Glutamatergic neuron (in vitro differentiated cells): Measurements from ENCODE around the gene LHFPL2. TPM values are rescaled to one million over a fixed set of nuclear protein-coding genes. Genes with fewer than 3 reads are reported as not detected.
"Not testable (repeated sequence)": the region's sequence is repeated elsewhere in the genome, so short reads cannot be mapped to it uniquely, and the experiment has no call there.

Experiments used
- DNase-seq: peaks from one replicate; pipeline ENCODE4 v3.0.0; 2022
- H3K27ac Mint-ChIP-seq: one replicate; pipeline ENCODE4 v1.8.0; 2020; ENCODE audit warnings: mild to moderate bottlenecking, mixed read lengths, inconsistent platforms; ENCODE audit not compliant: unreplicated experiment
- H3K27me3 Mint-ChIP-seq: one replicate; pipeline ENCODE4 v1.8.0; 2020; ENCODE audit warnings: mild to moderate bottlenecking, moderate library complexity, mixed read lengths, inconsistent platforms; ENCODE audit not compliant: unreplicated experiment
- H3K36me3 Mint-ChIP-seq: one replicate; pipeline ENCODE4 v1.8.0; 2020; ENCODE audit warnings: mild to moderate bottlenecking, mixed read lengths, inconsistent platforms; ENCODE audit not compliant: unreplicated experiment
- H3K4me1 Mint-ChIP-seq: one replicate; pipeline ENCODE4 v1.8.0; 2020; ENCODE audit warnings: mild to moderate bottlenecking, low read depth, mixed read lengths, inconsistent platforms; ENCODE audit not compliant: unreplicated experiment
- H3K4me3 Mint-ChIP-seq: one replicate; pipeline ENCODE4 v1.8.0; 2020; ENCODE audit warnings: mild to moderate bottlenecking, mixed read lengths, inconsistent platforms; ENCODE audit not compliant: unreplicated experiment
- H3K9me3 Mint-ChIP-seq: one replicate; pipeline ENCODE4 v1.8.0; 2020; ENCODE audit warnings: mild to moderate bottlenecking, moderate library complexity, mixed read lengths, inconsistent platforms; ENCODE audit not compliant: unreplicated experiment
- CTCF ChIP-seq: fragments of 200-600 bp; sonication (generic); IDR thresholded peaks from one replicate; pipeline ENCODE4 v1.5.0; 2021; ENCODE audit not compliant: partially characterized antibody, unreplicated experiment
- total RNA-seq: library from RNA; stranded (reverse); fragmentation: NEBNext Ultra II Directional; extraction: Animal tissue kit (Norgen Biotek cat#: 25700); gene quantifications from one replicate; pipeline ENCODE4 v1.2.1, GENCODE V29; 2021; ENCODE audit not compliant: unreplicated experiment

Gene LHFPL2
- total RNA-seq, 1 donor from 2014 or later = 2.5 TPM

DNA sequence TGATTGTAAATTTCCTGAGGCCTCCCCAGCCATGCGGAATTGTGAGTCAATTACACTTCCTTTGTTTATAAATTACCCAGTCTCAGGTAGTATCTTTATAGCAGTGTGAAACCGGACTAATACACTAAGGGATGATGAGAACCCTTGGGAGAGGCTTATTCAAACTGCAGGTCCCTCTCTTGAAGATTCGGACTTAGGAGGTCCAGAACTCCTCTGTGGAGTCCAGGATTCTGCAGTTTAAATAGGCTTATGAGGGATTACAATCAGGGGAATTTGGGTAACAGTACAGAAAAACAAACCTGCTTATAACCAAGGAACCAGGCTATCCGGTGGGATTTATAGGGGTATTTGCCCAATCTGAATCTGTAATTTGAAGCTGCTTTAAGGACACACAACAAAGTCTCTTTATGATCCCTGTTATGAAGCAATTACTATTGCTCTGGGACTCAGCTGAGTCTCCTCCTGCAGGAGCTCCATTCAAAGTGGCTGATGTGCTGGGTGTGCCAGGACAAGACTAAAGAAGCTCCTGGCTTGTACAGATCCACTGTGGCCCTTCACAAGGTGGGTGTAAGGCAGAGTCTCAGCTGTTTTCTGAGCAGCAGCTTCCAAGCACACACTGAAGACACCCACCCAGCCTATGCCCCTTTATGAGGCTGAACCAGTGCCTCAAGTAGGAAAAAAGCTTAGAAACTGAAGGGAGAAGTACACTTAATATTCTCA lies 41.8 kb upstream of the LHFPL2 start:
- H3K9me3 Mint-ChIP-seq = peaks cover 2% of the 10 kb centered on the region
- H3K4me1 Mint-ChIP-seq = no peaks in the 10 kb centered on the region
- peaks cover 5% of the 10 kb centered on the region for H3K36me3 Mint-ChIP-seq
- TF ChIP-seq CTCF = no peak
- DNase-seq = no peak
- H3K4me3 Mint-ChIP-seq = no peak overlapping the region
- no peaks in the 10 kb centered on the region for H3K27me3 Mint-ChIP-seq
- no peak overlapping the region for H3K27ac Mint-ChIP-seq

DNA sequence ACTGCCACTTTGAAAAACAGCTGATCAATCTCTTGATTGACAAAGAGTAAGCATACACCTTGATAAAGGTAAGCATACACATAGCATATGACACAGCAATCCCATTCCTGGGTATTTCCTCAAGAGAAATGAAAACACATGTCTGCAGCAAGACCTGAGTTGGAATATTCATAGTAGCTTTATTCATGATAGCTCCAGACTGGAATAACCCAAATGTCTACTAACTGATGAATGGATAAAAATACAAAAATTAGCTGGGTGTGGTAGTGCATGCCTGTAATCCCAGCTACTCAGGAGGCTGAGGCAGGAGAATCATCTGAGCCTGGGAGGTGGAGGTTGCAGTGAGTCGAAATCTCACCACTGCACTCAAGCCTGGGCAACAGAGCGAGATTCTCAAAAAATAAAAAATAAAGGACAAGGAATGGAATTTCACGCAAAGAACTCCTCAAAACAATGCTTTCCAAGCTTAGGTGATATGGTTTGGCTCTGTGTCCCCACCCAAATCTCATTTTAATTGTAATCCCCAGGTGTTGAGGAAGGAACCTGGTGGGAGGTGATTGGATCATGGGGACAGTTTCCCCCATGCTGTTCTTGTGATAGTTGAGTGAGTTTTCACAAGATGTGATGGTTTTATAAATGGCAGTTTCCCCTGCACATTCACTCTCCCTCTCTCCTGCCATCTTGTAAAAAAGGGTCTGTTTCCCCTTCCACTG lies 41.1 kb upstream of the LHFPL2 start:
- Mint-ChIP-seq H3K9me3 (no peaks in the 10 kb centered on the region), H3K36me3 (peaks cover under 1% of the 10 kb centered on the region), H3K4me3 (no peak overlapping the region), H3K27me3 (no peaks in the 10 kb centered on the region), H3K4me1 (no peaks in the 10 kb centered on the region), H3K27ac (no peak overlapping the region)
- TF ChIP-seq CTCF = no peak
- DNase-seq = no peak

GRCh38 chr5:78687514-78687913 lies 38.9 kb upstream of the LHFPL2 start:
- not testable (repeated sequence) for H3K9me3 Mint-ChIP-seq, H3K36me3 Mint-ChIP-seq, H3K4me3 Mint-ChIP-seq, DNase-seq, H3K4me1 Mint-ChIP-seq, H3K27me3 Mint-ChIP-seq, H3K27ac Mint-ChIP-seq

- not testable (repeated sequence) for H3K27me3 Mint-ChIP-seq, H3K9me3 Mint-ChIP-seq, H3K36me3 Mint-ChIP-seq, H3K4me1 Mint-ChIP-seq, H3K27ac Mint-ChIP-seq, H3K4me3 Mint-ChIP-seq, DNase-seq
Measured at GRCh38 chr5:78683905-78684304, 35.3 kb upstream of the LHFPL2 start.

DNA sequence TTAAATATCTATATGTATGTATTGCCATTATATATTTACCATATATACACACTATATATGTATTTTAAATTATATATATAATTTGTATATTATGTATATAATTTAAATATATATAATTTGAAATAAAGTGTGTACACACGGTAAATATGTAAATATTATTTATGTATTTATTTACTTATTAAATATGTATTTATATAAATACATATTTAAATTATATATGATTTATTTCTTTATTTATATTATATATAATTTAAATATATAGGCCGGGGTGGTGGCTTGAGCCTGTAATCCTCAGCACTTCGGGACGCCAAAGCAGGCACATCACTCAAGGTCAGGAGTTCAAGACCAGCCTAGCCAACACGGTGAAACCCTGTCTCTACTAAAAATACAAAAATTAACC lies 31.3 kb upstream of the LHFPL2 start:
- H3K36me3 Mint-ChIP-seq = no peaks in the 10 kb centered on the region
- no peak for TF ChIP-seq CTCF
- no peak for DNase-seq
- H3K9me3 Mint-ChIP-seq = no peaks in the 10 kb centered on the region
- peaks cover 1% of the 10 kb centered on the region for H3K27me3 Mint-ChIP-seq
- no peaks in the 10 kb centered on the region for H3K4me1 Mint-ChIP-seq
- no peak overlapping the region for H3K4me3 Mint-ChIP-seq
- H3K27ac Mint-ChIP-seq = no peak overlapping the region
